Heart left ventricle (tissue), 16 donors: ENCODE data around the gene ALDH3A1. TPM values are rescaled to one million over a fixed set of nuclear protein-coding genes. Genes with fewer than 3 reads are reported as not detected.
A peak's percentile ranks its signal among the peaks of the same experiment; 100 is the strongest.

Experiments
- ATAC-seq, 4 donors: fragments of 200-7000 bp; cut with Tn5 transposase; one replicate each; pipeline ENCODE4 v1.9.1; 2020 to 2022; ENCODE audit warnings: moderate library complexity in 4 of 4, mild to moderate bottlenecking in 3 of 4, moderate number of reproducible peaks in 1 of 4
- DNase-seq, 5 donors: peaks; one replicate each; pipeline ENCODE4 v3.0.0-alpha.2; 2020
- H3K27ac ChIP-seq, 12 donors: fragments of 200-600 bp; sonication (generic) in 4 of 12; one replicate each; pipeline versions ENCODE4 v1.5.0 to v1.8.0; 2016 to 2022; ENCODE audit warnings: mild to moderate bottlenecking in 2 of 12
- H3K27me3 ChIP-seq, 9 donors: fragments of 200-600 bp; sonication (generic) in 2 of 9; one replicate each; pipeline versions ENCODE4 v1.5.1 to v1.8.0; 2016 to 2022; ENCODE audit warnings: mild to moderate bottlenecking in 3 of 9
- H3K36me3 ChIP-seq, 9 donors: fragments of 200-600 bp; sonication (generic) in 2 of 9; one replicate each; pipeline versions ENCODE4 v1.5.0 to v1.8.0; 2018 to 2022; ENCODE audit warnings: mild to moderate bottlenecking in 2 of 9
- H3K4me1 ChIP-seq, 12 donors: fragments of 200-600 bp; sonication (generic) in 4 of 12; one replicate each; pipeline versions ENCODE4 v1.5.0 to v1.8.0; 2016 to 2022; ENCODE audit warnings: mild to moderate bottlenecking in 3 of 12
- H3K4me3 ChIP-seq, 12 donors: fragments of 200-600 bp; sonication (generic) in 4 of 12; one replicate each; pipeline versions ENCODE4 v1.5.0 to v1.8.0; 2017 to 2022; ENCODE audit warnings: mild to moderate bottlenecking in 9 of 12, moderate library complexity in 4 of 12
- H3K9me3 ChIP-seq, 12 donors: fragments of 200-600 bp; sonication (generic) in 4 of 12; one replicate each; pipeline versions ENCODE4 v1.5.0 to v1.8.0; 2016 to 2022; ENCODE audit warnings: mild to moderate bottlenecking in 1 of 12
- CTCF ChIP-seq, 12 donors: fragments of 200-600 bp; sonication (generic) in 4 of 12; IDR thresholded peaks; one replicate each; pipeline versions ENCODE4 v1.5.0 to v1.8.0; 2018 to 2022; ENCODE audit warnings: antibody characterized with exemption in 12 of 12, mild to moderate bottlenecking in 5 of 12
- POLR2A ChIP-seq, 2 donors: fragments of 450-650 bp; IDR thresholded peaks; one replicate each; pipeline ENCODE4 v1.6.1; 2017; ENCODE audit warnings: antibody characterized with exemption in 2 of 2, mild to moderate bottlenecking in 2 of 2, moderate library complexity in 2 of 2
- WGBS, 4 donors: extraction: QIAGEN DNeasy Blood & Tissue Kit in 2 of 4; methylation state at CpG; one replicate each; pipeline versions ENCODE4 v1.1.5 to v1.1.7; 2013 to 2018; 5-methylcytosine and 5-hydroxymethylcytosine counted together
- intact Hi-C, 10 donors: fragments of 100-400 bp; cut with DNase I; formaldehyde crosslinking; loops; one replicate each; pipeline versions ENCODE4 v1.11.1 to v1.14.2; 2022
- polyA plus RNA-seq, 2 donors: library from polyadenylated mRNA; stranded (reverse); fragments of 200-250 nt; gene quantifications; one replicate each; pipeline ENCODE4 v1.2.3, GENCODE V29; 2013
- total RNA-seq, 9 donors: library from RNA; depleted of rRNA in 2 of 9; stranded (reverse); fragments of >200 nt in 2 of 9; fragmentation: NEBNext Ultra II Directional in 3 of 9; extraction: Animal tissue kit (Norgen Biotek cat#: 25700) in 3 of 9; gene quantifications; one replicate each; pipeline versions ENCODE4 v1.1.0 to v1.2.4, GENCODE V29; 2016 to 2023
- donor health status: ischemic (EF 13 %, LVEDD 7.1; RV severe dilation, severe dysfunction).
- donor health status: healthy with polysubstance abuse.
- donor health status: DM: no; HTN: yes; CAD: no.
- donor health status: DM: no; HTN: no; CAD: no.
- donor health status: ischemic (EF 25% LVEDD 6.9; RV normal size, moderate dysfunction).
- donor health status: ischemic (EF 25% LVEDD 5.7; RV mildly dilated, moderate dysfunction).
- donor health status: healthy.
- donor health status: DM: yes; HTN: yes; CAD: no.
- donor health status: ischemic (EF 35%, LVEDD 5.7; RV mildly dilated, moderate dysfunction).
- donor health status: nonischemic (EF 11% LVEDD 7.7; RV severe dilation, severe dysfunction).
- donor health status: DM: yes; HTN: yes; CAD: no.
- donor health status: PGD.
- donor health status: ischemic (EF 29% LVEDD 5.4; RV normal size, mild dysfunction).
- donor health status: nonischemic (EF 23%, LVEDD 6.1; RV moderate dilation, normal function).

The ALDH3A1 gene
- total and polyA plus RNA-seq, 11 donors, result 0.04 to 1.1 (median 0.31) TPM; not detected in 6

DNA sequence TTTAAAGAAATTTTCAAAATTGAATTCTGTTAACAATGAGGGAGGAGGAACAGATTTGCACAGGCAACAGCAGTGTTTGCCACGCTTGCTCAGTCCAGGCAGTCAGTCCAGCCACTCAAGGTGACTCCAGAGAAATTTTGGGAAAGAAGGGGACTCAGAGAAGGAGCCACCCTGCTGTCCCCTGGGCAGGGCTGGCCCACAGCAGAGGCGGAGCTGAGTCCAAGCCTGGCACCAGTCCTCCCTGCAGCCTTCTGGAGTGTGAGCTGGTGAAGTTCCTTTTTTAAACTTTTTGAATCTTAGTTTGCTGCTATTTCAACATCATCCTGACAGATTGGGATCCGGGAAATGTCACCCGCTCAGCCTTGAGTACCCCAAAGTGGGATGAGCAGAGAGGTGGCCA lies 17.3 kb downstream of the ALDH3A1 start:
- H3K4me1 ChIP-seq, result peaks cover 0 to 31% (median 25%) of the 10 kb centered on the region in 12 donors
- ATAC-seq (peak in 1 of 4 donors; percentile 17), DNase-seq (peak in 1 of 5 donors; percentile 31)
- no peaks in the 10 kb centered on the region for H3K27me3 ChIP-seq
- no peak overlapping the region for H3K4me3 ChIP-seq
- H3K36me3 ChIP-seq, result no peaks in the 10 kb centered on the region
- intact Hi-C loops, result no loop called here
- no peaks in the 10 kb centered on the region for H3K9me3 ChIP-seq
- 65 to 83% (median 80%) methylated on average over 4 of the region's 4 CpGs for WGBS, 4 donors
- H3K27ac ChIP-seq, result peak overlapping the region in 1 of 12 donors; percentile 52
- TF ChIP-seq CTCF (IDR thresholded peaks at IDR 0.05) (no peak), POLR2A (IDR thresholded peaks at IDR 0.05) (no peak)

GRCh38 chr17:19729900-19730299 lies 18.2 kb downstream of the ALDH3A1 start:
- Histone ChIP-seq H3K27ac (peak overlapping the region in 1 of 12 donors; percentile 11), H3K27me3 (no peaks in the 10 kb centered on the region), H3K9me3 (no peaks in the 10 kb centered on the region), H3K4me1 (peaks cover 0 to 39% (median 25%) of the 10 kb centered on the region in 12 donors), H3K4me3 (no peak overlapping the region), H3K36me3 (no peaks in the 10 kb centered on the region)
- DNase-seq (peak in 1 of 5 donors; percentile 22), ATAC-seq (no peak)
- TF ChIP-seq CTCF (IDR thresholded peaks at IDR 0.05), result no peak
- no peak for TF ChIP-seq POLR2A (IDR thresholded peaks at IDR 0.05)
- WGBS, 4 donors, result 86 to 95% (median 91%) methylated on average over 5 to 6 of the region's 6 CpGs
- intact Hi-C loops, result loop anchor here in 1 of 10 donors (10.0 kb wide), 1 partner anchor 65 kb away; no protein-coding TSS in a partner anchor

DNA sequence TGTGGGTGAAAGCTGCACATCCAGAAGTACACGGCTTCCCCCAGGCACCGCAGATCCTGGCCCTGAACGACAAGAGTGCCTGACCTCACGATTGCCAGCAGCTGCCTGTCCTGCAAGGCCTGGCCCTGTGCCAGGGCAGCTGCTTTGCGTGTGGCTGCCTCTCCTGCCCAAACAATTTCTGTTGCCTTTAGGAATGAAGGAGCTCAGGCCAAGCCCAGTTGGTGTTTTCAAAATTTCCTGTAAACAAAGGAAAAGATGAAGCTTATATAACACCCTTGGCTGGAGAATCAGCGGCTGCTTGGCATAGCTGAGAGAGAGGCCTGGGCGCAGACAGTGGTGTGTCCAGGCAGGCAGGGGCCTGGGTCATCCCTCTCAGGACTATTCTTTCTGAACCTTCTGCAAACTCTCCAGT lies 20.0 kb downstream of the ALDH3A1 start:
- DNase-seq (peak; percentile 79 to 95 (median 88)), ATAC-seq (peak; percentile 77 to 85 (median 80))
- Histone ChIP-seq H3K4me3 (no peak overlapping the region), H3K36me3 (no peaks in the 10 kb centered on the region), H3K27me3 (no peaks in the 10 kb centered on the region), H3K4me1 (peaks cover 0 to 51% (median 25%) of the 10 kb centered on the region in 12 donors), H3K27ac (peak overlapping the region; percentile 83 to 95 (median 91)), H3K9me3 (no peaks in the 10 kb centered on the region)
- 8 to 15% (median 11%) methylated on average over 5 to 7 of the region's 7 CpGs for WGBS, 4 donors
- TF ChIP-seq POLR2A (IDR thresholded peaks at IDR 0.05) (no peak), CTCF (IDR thresholded peaks at IDR 0.05) (no peak)
- intact Hi-C loops, result loop anchor here in 1 of 10 donors (10.0 kb wide), 1 partner anchor 63 kb away; no protein-coding TSS in a partner anchor

GRCh38 chr17:19727501-19728078 lies 20.5 kb downstream of the ALDH3A1 start:
- 17 to 31% (median 23%) methylated on average over 4 of the region's 4 CpGs for WGBS, 4 donors
- no peak for TF ChIP-seq POLR2A (IDR thresholded peaks at IDR 0.05)
- TF ChIP-seq CTCF (IDR thresholded peaks at IDR 0.05), result no peak

More at GRCh38 chr17:19727501-19728078, 20.5 kb downstream of the ALDH3A1 start:
- peak; percentile 43 to 72 (median 66) for DNase-seq
- intact Hi-C loops, result loop anchor here in 1 of 10 donors (10.0 kb wide), 1 partner anchor 63 kb away; no protein-coding TSS in a partner anchor
- Histone ChIP-seq H3K27ac (peak overlapping the region; percentile 83 to 95 (median 91)), H3K9me3 (no peaks in the 10 kb centered on the region), H3K27me3 (no peaks in the 10 kb centered on the region), H3K4me3 (no peak overlapping the region), H3K36me3 (no peaks in the 10 kb centered on the region), H3K4me1 (peaks cover 0 to 51% (median 25%) of the 10 kb centered on the region in 12 donors)
- peak; percentile 70 to 88 (median 84) for ATAC-seq
